Mucosa of descending colon (tissue), 3 donors: Measurements from ENCODE around the gene AMDHD2. TPM values are rescaled to one million over a fixed set of nuclear protein-coding genes. Genes with fewer than 3 reads are reported as not detected.
A peak's percentile ranks its signal among the peaks of the same experiment; 100 is the strongest.

Source experiments
- ATAC-seq: fragments of 200-7000 bp; cut with Tn5 transposase; one replicate; pipeline ENCODE4 v1.9.1; 2020; ENCODE audit warnings: mild to moderate bottlenecking, moderate library complexity
- DNase-seq, 3 donors: peaks; one replicate each; pipeline ENCODE4 v3.0.0-alpha.2; 2020
- H3K36me3 ChIP-seq: fragments of 200-600 bp; one replicate; pipeline ENCODE4 v1.8.0; 2021; ENCODE audit warnings: low read depth, mild to moderate bottlenecking
- H3K4me1 ChIP-seq: fragments of 200-600 bp; one replicate; pipeline ENCODE4 v1.8.0; 2021; ENCODE audit warnings: low read depth, mild to moderate bottlenecking
- H3K4me3 ChIP-seq: fragments of 200-600 bp; one replicate; pipeline ENCODE4 v1.8.0; 2021; ENCODE audit warnings: mild to moderate bottlenecking
- H3K9me3 ChIP-seq: fragments of 200-600 bp; one replicate; pipeline ENCODE4 v1.8.0; 2021; ENCODE audit warnings: mild to moderate bottlenecking
- CTCF ChIP-seq: fragments of 200-600 bp; IDR thresholded peaks from one replicate; pipeline ENCODE4 v1.8.0; 2022; ENCODE audit warnings: antibody characterized with exemption, mild to moderate bottlenecking
- intact Hi-C, 2 donors: fragments of 100-400 bp; cut with DNase I in 1 of 2; cut with micrococcal nuclease in 1 of 2; formaldehyde crosslinking; loops; one replicate each; pipeline versions ENCODE4 v1.11.0 to v1.11.1; 2022; cut with DNase I, micrococcal nuclease
- total RNA-seq, 3 donors: library from RNA; stranded (reverse); fragmentation: NEBNext Ultra II Directional in 2 of 3; extraction: Animal tissue kit (Norgen Biotek cat#: 25700) in 2 of 3; gene quantifications; one replicate each; pipeline versions ENCODE4 v1.2.1 to v1.2.4, GENCODE V29; 2021 to 2023
- donor health status: DM: no; HTN: no; CAD: no; lungs with moderate emphysema.
- donor health status: DM: no; HTN: no; CAD: no.
- donor health status: DM: no; HTN: yes; CAD: no.

The AMDHD2 gene
- total RNA-seq, 3 donors from 2014 or later, result 33.6 to 51.2 (median 38.4) TPM

GRCh38 chr16:2499890-2500429 lies 20.2 kb upstream of the AMDHD2 start:
- intact Hi-C loops, result loop anchor here in 1 of 2 donors (10.0 kb wide), 1 partner anchor 165 kb away; no protein-coding TSS in a partner anchor
- peaks cover 12% of the 10 kb centered on the region for H3K4me1 ChIP-seq

GRCh38 chr16:2500430-2500917 lies 19.7 kb upstream of the AMDHD2 start:
- no peak for TF ChIP-seq CTCF
- Histone ChIP-seq H3K4me1 (peaks cover 12% of the 10 kb centered on the region), H3K36me3 (no peaks in the 10 kb centered on the region), H3K4me3 (no peak overlapping the region), H3K9me3 (no peaks in the 10 kb centered on the region)
- DNase-seq (no peak), ATAC-seq (no peak)
- intact Hi-C loops, result no loop called here

More at GRCh38 chr16:2499890-2500429, 20.2 kb upstream of the AMDHD2 start:
- DNase-seq, result no peak
- no peak for ATAC-seq
- Histone ChIP-seq H3K4me3 (no peak overlapping the region), H3K9me3 (no peaks in the 10 kb centered on the region), H3K36me3 (no peaks in the 10 kb centered on the region)
- no peak for TF ChIP-seq CTCF

- DNase-seq (peak; percentile 82 to 89 (median 88)), ATAC-seq (peak; percentile 93)
- Histone ChIP-seq H3K9me3 (no peaks in the 10 kb centered on the region), H3K36me3 (no peaks in the 10 kb centered on the region), H3K4me3 (no peak overlapping the region), H3K4me1 (peaks cover 12% of the 10 kb centered on the region)
- TF ChIP-seq CTCF, result peak; percentile 96
- intact Hi-C loops, result no loop called here
Measured at GRCh38 chr16:2500918-2501750, 19.0 kb upstream of the AMDHD2 start.

- TF ChIP-seq CTCF, result no peak
- no peak for ATAC-seq
- H3K36me3 ChIP-seq, result no peaks in the 10 kb centered on the region
- no peaks in the 10 kb centered on the region for H3K9me3 ChIP-seq
- intact Hi-C loops, result no loop called here
- peaks cover 10% of the 10 kb centered on the region for H3K4me1 ChIP-seq
- no peak for DNase-seq
- no peak overlapping the region for H3K4me3 ChIP-seq
Measured at GRCh38 chr16:2501946-2502895, 17.9 kb upstream of the AMDHD2 start.

- ATAC-seq, result no peak
- Histone ChIP-seq H3K9me3 (no peaks in the 10 kb centered on the region), H3K36me3 (no peaks in the 10 kb centered on the region), H3K4me3 (no peak overlapping the region), H3K4me1 (peaks cover 6% of the 10 kb centered on the region)
- TF ChIP-seq CTCF, result no peak
- intact Hi-C loops, result no loop called here
- DNase-seq, result no peak
Measured at GRCh38 chr16:2505695-2506094, 14.5 kb upstream of the AMDHD2 start.
